ENCODE measurements around the gene C2CD4D.

- TF ChIP-seq CTCF (IDR thresholded peaks at IDR 0.05; ENCODE audit: poor library complexity, severe bottlenecking), result no peak
- TF ChIP-seq EP300 (conservative IDR thresholded peaks at IDR 0.05; ENCODE audit: poor library complexity, severe bottlenecking), result no peak
- no peak for TF ChIP-seq SMC3 (conservative IDR thresholded peaks at IDR 0.05; ENCODE audit: poor library complexity)
- TF ChIP-seq TAF1 (IDR thresholded peaks at IDR 0.05; ENCODE audit: low read depth), result no peak
- TF ChIP-seq POLR2AphosphoS5 (IDR thresholded peaks at IDR 0.05), result no peak
- no peak for TF ChIP-seq EZH2 (IDR thresholded peaks at IDR 0.05; ENCODE audit: borderline replicate concordance, insufficient read depth, low read length, poor library complexity, severe bottlenecking)
These were observed 33.5 kb downstream of the C2CD4D start for GRCh38 chr1:151806170-151806569.
